HG02973 (cell line): ENCODE results near the gene AKT3.
A peak's percentile ranks its signal among the peaks of the same experiment; 100 is the strongest.

Source experiments
- ATAC-seq: cut with Tn5 transposase; IDR thresholded peaks from one replicate; pipeline ENCODE4 v1.9.1; 2021; ENCODE audit warnings: moderate library complexity; ENCODE audit not compliant: unreplicated experiment

AKT3 gene

GRCh38 chr1:243733670-243734307, 116.3 kb downstream of the AKT3 start:
- no peak for ATAC-seq

- no peak for ATAC-seq
Observed at GRCh38 chr1:243732637-243733036, 117.4 kb downstream of the AKT3 start.

GRCh38 chr1:243731974-243732625, 117.9 kb downstream of the AKT3 start:
- no peak for ATAC-seq

- no peak for ATAC-seq
Observed at GRCh38 chr1:243731301-243731891, 118.6 kb downstream of the AKT3 start.

GRCh38 chr1:243730487-243731150, 119.4 kb downstream of the AKT3 start:
- no peak for ATAC-seq

- ATAC-seq, result no peak
Observed at GRCh38 chr1:243729956-243730355, 120.1 kb downstream of the AKT3 start.

GRCh38 chr1:243727503-243728203, 122.4 kb downstream of the AKT3 start:
- ATAC-seq, result peak; percentile 85

GRCh38 chr1:243726806-243727502, 123.1 kb downstream of the AKT3 start:
- peak; percentile 17 for ATAC-seq

GRCh38 chr1:243725846-243726245, 124.2 kb downstream of the AKT3 start:
- no peak for ATAC-seq

GRCh38 chr1:243725075-243725474, 125.0 kb downstream of the AKT3 start:
- no peak for ATAC-seq

GRCh38 chr1:243723458-243724043, 126.5 kb downstream of the AKT3 start:
- no peak for ATAC-seq

- ATAC-seq, result no peak
Observed at GRCh38 chr1:243723050-243723449, 127.0 kb downstream of the AKT3 start.

GRCh38 chr1:243719476-243719875, 130.6 kb downstream of the AKT3 start:
- no peak for ATAC-seq

- ATAC-seq, result no peak
Observed at GRCh38 chr1:243718893-243719292, 131.2 kb downstream of the AKT3 start.

- ATAC-seq, result no peak
Observed at GRCh38 chr1:243718022-243718421, 132.0 kb downstream of the AKT3 start.

- no peak for ATAC-seq
Observed at GRCh38 chr1:243716906-243717305, 133.1 kb downstream of the AKT3 start.

- ATAC-seq, result no peak
Observed at GRCh38 chr1:243715285-243715684, 134.8 kb downstream of the AKT3 start.

- ATAC-seq, result no peak
Observed at GRCh38 chr1:243713470-243714186, 136.4 kb downstream of the AKT3 start.

GRCh38 chr1:243712941-243713340, 137.1 kb downstream of the AKT3 start:
- ATAC-seq, result no peak

GRCh38 chr1:243712242-243712641, 137.8 kb downstream of the AKT3 start:
- no peak for ATAC-seq
